Measurements from ENCODE around the gene HAL.

HAL gene

DNA sequence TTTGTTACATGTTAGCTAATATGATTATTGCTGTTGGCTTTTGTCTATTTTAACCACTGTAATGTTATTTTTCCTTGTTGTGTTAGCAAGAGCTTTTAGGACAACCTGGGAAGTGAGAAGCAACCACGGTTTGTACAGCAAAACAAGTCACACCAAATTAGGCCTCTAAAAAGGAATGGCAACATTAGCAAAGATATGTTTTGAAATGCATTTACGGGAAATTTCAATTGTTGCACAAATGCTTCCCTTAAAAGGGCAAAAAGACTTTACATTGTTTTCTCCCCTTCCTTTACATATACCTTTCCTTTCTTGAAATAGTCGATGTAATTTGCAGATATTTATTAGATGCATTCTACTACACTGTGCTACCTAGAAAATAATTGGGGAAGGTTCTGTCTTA lies 43.4 kb upstream of the HAL start:
- Histone ChIP-seq H3K4me3 (no peak overlapping the region), H3K27ac (no peak overlapping the region)
- no peak for DNase-seq (ENCODE audit: low spot score)
- TF ChIP-seq CTCF (IDR thresholded peaks at IDR 0.05): no peak

GRCh38 chr12:96036765-96037455 lies 40.8 kb upstream of the HAL start:
- Histone ChIP-seq H3K27ac (no peak overlapping the region), H3K4me3 (no peak overlapping the region)
- DNase-seq (ENCODE audit: low spot score): no peak
- TF ChIP-seq CTCF (IDR thresholded peaks at IDR 0.05): no peak

DNA sequence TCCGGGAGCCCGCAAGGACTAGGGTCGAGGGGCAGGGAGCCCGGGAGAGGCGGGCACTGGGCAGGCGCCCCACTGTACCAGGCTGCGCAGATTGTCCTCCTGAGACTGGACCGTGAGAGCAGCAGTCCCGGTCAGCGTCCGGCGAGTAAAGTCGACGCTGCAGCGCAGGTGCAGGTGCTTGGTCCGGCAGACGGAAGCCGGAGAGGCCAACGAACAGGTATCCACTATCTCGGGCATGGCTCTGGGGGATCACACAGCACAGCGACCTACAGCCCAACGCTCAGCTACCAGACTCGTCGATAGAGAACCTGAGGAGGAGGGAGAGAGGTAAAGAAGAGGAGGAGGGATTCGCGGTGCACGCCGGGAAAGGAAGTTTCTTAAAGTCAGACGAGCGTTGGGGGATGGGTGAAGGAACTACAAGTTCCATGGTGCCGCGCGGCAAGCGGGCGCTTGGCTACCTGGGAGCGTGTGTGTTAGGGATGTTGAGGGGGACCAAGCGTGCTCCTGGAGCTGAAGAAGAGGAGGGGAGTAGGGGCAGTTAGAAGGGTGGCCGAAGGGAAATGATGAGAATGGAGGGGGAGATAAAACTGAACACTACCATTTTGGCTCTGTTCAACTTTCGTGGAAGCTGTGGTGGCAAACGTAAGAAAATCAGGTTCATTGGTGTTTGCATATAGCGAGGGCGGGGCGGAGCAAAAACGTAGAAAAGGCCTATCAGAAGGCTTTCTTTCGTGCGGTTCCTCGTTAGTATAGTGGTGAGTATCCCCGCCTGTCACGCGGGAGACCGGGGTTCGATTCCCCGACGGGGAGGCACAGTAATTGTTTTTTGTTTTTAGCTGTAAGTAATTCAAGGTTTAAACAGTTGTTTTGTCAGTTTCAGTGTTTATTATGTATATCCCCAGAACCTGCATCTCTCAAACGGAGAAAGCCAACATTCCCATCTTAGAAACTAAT lies 39.4 kb upstream of the HAL start, which contains the start of gene LTA4H:
Gene LTA4H (minus strand): TSS at position 305 of the 954 bp plus-strand sequence. CDS start 68 bp downstream, at position 237.
- peak within 1 kb of the TSS; percentile 83 for H3K4me3 ChIP-seq
- no peak for TF ChIP-seq CTCF (IDR thresholded peaks at IDR 0.05)
- DNase-seq (ENCODE audit: low spot score): peak; percentile 97
- peak within 1 kb of the TSS; percentile 87 for H3K27ac ChIP-seq

- H3K4me3 ChIP-seq: peak overlapping the region; percentile 83
- DNase-seq (ENCODE audit: low spot score): no peak
- peak overlapping the region; percentile 87 for H3K27ac ChIP-seq
These were observed 38.6 kb upstream of the HAL start for GRCh38 chr12:96034621-96035282.

DNA sequence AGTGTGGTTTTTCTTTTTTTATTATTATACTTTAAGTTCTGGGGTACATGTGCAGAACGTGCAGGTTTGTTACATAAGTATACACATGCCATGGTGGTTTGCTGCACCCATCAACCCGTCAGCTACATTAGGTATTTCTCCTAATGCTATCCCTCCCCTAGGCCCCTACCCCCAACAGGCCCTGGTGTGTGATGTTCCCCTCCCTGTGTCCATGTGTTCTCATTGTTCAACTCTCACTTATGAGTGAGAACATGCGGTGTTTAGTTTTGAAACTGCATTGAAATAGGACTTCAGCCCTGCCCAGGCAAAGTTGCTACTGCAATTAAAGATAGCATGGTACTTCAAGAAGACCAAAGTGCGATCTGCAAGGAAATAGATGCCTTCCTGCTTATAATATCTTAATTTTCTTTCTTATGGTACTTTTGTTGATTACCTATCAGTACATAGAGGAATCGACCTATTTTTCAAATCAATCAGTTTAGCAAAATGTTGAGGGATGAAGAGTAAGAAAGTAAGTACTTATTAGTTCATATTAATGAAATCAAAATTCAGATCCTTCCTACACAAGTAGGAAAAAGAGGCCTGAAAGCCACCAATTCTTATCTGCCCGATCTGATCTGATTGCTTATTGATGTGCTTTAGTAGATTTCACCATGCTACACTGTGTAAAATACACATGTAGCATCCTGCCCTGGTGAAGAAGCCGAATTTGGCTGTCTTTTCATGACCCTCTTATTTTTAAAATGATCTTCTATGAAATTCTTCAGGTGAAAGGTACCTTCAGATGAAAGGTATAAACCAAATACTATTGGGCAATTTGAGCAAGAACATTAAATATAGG lies 37.6 kb upstream of the HAL start:
- DNase-seq (ENCODE audit: low spot score): no peak
- H3K27ac ChIP-seq: no peak overlapping the region
- no peak for TF ChIP-seq CTCF (IDR thresholded peaks at IDR 0.05)
- peak overlapping the region; percentile 83 for H3K4me3 ChIP-seq

More at GRCh38 chr12:96034621-96035282, 38.6 kb upstream of the HAL start:
- TF ChIP-seq CTCF (IDR thresholded peaks at IDR 0.05): no peak

- H3K4me3 ChIP-seq: no peak overlapping the region
These were observed 33.7 kb upstream of the HAL start for GRCh38 chr12:96029826-96030225.

More at GRCh38 chr12:96029826-96030225, 33.7 kb upstream of the HAL start:
- no peak overlapping the region for H3K27ac ChIP-seq
- TF ChIP-seq CTCF (IDR thresholded peaks at IDR 0.05): no peak
- DNase-seq (ENCODE audit: low spot score): no peak

Data from coronary artery (tissue), 2 donors.